ENCODE data around the gene MYOC.
A peak's percentile ranks its signal among the peaks of the same experiment; 100 is the strongest.
"Not testable (repeated sequence)": the region's sequence is repeated elsewhere in the genome, so short reads cannot be mapped to it uniquely, and the experiment has no call there.

MYOC gene

DNA sequence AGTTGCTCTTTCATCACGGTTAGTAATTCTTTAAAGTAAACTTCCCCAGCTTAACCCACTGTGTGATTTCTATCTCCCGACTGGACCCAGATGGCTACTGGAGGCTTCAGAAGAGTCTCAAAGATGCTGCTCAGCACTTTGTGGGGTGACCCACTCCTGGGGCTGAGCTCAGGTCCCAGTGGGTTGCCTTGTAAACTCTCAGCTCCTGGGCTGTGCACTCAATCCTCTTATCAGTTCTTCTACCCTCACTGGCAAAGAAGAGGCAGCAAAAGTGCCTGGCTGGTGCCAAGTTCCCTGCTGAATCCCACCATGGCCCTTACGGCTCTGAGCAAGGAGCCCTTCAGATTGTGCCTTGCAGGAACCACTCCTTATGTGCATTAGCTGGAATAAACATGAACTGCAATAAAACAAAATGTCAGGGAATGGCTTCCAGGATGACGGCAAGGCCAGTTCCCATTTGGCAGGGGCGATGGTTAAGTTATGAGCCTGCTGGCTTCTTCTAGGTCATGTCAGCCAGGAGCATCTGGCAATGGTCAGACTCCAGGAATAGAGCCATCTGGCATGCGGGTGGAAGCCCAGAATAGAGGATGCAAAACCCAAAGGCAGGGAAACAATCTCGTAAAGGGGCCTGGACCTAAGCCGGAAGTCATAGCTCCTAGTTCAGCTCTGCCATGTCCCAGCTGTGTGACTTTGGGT, 6.8 kb downstream of the MYOC start:
- no peak for DNase-seq

DNA sequence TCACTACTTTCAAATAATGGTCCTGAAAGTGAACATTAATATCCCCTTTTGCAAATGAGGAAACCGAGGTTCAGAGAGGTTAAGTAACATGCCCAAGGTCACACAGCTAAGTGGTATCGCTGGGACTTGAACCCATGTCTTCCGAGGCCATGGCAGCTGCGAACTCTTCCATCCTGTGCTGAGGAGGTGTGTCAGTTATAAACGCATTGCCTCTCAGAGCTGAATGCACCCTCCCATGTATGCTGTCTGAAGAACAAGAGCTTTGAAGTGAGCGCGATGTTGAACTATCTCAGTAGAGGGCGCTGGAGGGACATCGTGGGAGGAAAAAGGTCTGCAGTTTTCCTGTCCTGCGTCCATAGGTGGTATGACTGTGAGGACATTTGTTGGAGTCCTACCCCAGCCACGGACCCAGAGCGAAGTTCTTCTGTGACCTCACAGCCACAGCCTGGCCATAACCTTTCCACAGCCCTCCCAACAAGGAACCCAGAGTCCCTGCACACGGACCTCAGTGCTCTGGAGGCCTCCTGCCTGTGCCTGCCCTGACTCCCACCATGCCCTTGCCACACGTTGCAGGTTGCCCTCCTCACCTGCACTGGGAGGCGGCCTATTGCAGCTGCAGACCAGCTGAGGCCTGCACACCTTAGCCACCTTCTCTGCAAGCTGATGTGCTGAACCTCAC, 7.5 kb downstream of the MYOC start:
- DNase-seq: peak; percentile 56

DNA sequence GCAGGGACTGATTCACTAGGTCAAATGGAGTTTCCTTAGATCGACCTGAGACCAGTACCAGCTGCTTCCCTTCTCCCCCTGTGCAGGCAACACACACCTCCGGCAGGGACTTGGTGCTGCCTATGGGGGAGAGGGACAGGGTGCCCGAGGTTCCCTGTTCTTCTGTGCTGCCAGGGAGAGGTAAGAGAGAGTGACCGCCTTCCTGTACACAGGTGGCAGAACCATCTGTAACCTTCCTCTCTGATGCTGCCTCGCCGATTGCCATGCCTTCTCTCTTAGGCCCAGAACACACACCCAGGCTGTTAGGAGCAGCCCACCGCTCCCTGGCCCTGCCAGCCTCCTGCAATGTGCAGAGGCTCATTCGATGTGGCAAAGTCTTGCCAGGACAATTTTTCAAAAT, 9.3 kb downstream of the MYOC start:
- no peak for DNase-seq

DNA sequence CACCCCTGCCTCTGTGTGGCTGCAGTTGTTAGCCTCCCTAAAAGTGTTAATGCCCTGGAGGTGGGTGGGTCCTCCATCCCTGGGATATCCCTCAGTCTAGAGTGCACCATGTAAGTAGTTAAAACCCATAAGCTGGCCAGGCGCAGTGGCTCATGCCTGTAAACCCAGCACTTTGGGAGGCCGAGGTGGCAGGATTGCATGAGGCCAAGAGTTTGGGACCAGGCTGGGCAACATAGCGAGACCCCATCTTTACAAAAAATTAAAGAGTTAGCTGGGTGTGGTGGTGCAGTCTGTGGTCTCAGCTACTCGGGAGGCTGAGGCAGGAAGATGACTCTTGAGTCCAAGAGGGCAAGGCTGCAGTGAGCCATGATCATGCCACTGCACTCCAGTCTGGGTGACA, 10.3 kb downstream of the MYOC start:
- no peak for DNase-seq

GRCh38 chr1:171641076-171641864, 11.2 kb downstream of the MYOC start:
- no peak for DNase-seq

DNA sequence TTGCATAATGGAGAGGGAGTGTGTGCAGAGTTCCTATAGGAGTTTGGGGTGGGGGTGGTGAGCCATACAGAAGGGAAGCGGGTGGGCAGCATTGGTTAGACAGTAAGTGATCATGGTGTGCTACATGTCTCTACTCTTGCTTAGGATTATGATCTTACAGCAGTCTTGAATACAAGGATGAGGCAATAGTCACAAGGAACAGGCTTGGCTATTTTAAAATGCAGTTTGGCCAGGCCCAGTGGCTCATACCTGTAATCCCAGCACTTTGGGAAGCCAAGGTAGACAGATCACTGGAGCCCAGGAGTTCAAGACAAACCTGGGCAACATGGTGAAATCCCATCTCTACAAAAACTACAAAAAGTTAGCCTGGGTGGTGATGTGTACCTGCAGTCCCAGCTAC, 12.3 kb downstream of the MYOC start:
- DNase-seq: no peak

DNA sequence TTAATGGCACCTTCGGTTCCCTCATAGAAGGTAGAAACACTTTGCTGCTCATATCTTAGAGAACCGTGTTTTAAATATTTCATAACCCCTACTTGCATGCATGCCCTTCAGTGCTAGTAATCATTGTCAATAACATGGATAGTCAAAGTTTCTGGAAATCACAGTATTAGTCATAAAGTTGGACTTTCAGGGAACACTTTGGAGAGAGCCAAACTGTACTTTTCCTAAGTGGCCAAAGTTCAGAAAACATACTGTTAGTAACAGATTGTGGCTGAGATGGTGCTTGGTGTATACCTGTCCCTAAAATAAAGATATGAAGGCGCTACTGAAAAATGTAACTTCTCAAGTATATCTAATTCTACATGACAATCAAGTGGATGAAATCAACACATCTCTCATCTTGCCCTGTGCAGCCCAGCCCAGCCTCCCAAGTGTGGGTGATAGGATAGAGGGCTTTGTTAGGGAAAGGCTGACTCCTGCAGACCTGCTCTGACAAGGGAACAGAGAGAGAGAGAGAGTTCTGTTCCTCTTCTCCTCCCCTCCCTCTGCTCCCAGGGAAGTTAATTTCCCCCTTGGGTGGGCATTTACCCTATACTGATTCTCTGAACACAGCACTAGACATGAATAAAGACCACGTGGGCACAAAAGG, 14.4 kb downstream of the MYOC start:
- no peak for DNase-seq

DNA sequence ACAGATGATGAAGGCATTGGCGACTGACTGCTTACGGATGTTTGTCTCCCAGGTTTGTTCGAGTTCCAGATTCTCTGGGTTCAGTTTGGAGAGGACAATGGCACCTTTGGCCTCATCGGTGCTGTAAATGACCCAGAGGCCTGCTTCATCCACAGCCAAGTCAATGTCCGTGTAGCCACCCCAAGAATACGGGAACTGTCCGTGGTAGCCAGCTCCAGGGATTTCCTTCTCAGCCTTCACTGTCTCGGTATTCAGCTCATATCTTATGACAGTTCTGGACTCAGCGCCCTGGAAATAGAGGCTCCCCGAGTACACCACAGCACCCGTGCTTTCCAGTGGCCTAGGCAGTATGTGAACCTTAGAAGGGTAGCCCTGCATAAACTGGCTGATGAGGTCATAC, 16.3 kb downstream of the MYOC start:
- DNase-seq: no peak

DNA sequence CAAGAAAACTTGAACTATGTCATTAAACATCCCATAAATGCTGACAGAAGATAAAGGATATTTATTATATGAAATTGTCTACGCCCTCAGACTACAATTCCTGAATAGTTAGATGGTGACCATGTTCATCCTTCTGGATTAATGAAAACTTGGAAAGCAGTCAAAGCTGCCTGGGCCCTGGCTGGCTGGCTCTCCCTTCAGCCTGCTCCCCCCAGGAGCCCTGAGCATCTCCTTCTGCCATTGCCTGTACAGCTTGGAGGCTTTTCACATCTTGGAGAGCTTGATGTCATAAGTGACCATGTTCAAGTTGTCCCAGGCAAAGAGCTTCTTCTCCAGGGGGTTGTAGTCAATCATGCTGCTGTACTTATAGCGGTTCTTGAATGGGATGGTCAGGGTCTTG, 16.8 kb downstream of the MYOC start:
- DNase-seq: no peak

GRCh38 chr1:171628225-171628624, 24.3 kb downstream of the MYOC start:
- no peak for DNase-seq

DNA sequence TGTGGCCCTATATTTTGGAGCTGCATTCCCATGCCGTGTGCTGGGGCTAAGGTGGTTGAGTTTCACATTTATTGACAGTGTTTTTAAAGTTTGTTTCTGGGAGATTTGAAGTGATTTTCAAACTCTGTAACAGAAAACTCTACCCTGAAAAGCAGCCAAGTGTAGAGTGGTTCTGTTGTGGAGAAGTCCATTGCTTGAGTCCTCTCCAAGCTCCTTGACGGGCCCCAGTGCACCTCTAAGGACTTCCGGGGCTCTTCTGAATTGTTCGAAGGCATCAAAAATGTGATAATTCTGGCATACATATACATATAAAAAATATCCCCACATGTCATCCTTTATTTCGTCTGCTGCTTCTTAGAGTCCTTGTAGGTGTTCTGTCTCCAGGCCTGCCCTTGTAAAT, 25.5 kb downstream of the MYOC start:
- DNase-seq: no peak

DNA sequence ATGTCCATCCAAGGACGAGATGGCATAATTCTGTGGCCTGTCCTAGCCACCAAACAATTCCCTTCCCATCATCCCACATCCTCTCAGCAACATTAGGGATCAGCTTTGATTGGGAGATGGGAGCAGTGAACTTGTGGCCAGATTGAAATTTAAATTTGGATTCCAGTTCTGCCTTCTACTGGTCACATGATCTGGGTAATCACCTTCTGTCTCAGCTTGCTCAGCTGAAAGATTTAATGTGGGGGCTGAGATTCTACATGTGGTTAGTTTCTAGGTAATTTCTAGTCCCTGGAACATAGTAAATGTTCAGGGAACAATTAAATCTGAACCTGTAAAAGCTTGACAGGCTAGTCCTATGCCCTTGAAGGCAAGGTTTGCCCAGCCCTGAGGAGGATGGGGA, 27.3 kb downstream of the MYOC start:
- DNase-seq: no peak

DNA sequence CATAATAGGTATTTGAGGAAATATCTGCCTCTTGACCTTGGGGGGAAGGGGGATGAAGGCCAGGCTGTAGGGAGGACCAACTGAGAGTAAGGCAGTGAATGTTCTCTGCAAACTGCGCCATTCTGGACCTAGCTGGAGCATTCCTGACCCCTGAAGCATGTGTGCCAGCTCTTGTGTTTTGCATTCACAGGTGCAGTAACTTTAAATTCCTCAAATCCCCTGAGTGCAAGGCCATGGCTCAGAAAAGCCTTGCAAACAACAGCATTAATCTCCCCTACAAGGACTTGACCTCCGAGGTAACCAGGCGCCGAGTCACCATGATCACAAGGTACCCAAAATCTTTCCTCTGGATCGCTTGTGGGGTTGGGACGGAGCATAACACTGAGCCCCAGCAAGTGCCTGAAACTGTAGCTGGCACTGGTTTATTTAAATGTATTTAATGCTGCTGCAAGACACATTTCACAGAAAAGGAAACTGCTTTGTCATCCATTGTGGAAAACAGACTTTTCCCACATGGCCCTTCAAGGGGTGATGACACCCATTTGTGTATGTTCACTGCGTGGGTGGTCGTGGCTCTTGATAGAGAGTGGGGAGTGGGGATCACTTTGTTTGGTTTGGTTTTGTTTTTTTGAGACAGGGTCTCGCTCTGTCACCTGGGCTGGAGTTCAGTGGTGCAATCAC, 28.7 kb downstream of the MYOC start:
- DNase-seq: no peak

- DNase-seq: no peak
Measured at GRCh38 chr1:171622152-171622462, 30.4 kb downstream of the MYOC start, which contains the start of gene MYOCOS. TSS of gene MYOCOS (plus strand) at chr1:171622243. CDS start at chr1:171623884, 1,641 bp downstream.

DNA sequence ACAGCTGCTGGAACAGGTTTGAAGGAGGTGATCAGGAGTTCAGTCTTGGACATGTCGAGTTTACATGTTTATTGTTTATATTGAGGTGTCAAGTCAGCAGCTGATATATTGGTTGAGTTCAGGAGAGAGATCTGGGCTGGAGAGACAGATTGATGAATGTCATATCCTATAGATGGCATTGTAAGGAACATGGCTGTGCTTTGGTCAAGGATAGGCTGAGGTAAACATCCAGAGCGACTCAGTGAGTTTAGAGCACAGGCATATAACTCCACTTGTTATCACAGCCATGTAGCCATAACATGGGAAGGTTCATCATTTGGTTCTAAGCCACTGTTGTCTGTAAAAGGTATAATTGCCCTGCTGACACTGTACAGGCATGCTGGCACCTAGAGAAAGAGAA, 35.9 kb downstream of the MYOC start:
- DNase-seq: no peak

- DNase-seq: not testable (repeated sequence)
Measured at GRCh38 chr1:171615122-171615906, 37.2 kb downstream of the MYOC start.

DNA sequence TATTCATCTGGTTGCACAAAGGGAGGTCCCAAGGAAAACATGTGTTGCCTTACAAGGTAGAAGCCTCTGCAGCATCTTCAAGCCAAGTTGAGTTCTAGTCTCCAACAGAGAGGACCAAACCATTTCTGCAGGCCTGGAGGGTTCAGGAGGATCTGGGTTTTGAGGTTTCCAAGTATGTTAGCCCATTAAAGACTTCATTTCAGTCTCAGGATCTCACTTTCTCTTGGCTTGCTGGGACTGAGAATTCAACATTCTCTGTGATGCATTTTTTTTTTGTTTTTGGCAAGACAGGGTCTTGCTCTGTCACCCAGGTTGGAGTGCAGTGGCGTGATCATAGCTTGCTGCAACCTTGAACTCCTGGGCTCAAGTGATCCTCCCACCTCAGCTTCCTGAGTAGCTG, 39.2 kb downstream of the MYOC start:
- DNase-seq: no peak

- DNase-seq: no peak
Measured at GRCh38 chr1:171611306-171611705, 41.2 kb downstream of the MYOC start.

DNA sequence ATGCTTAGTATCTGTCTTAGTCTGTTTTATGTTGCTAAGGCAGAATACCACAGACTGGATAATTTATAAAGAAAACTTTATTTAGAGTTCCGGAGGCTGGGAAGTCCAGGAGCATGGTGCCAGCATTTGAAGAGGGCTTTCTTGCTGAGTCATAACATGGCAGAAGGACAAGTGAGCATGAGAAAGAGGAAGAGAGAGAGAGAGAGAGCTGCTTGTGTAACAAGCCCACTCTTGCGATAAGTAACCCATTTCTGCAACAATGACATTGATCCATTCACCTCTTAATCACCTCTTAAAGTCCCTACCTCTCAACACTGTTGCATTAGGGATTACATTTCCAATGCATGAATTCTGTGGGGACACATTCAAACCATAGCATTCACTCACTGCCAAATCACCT, 42.1 kb downstream of the MYOC start:
- DNase-seq: no peak

DNA sequence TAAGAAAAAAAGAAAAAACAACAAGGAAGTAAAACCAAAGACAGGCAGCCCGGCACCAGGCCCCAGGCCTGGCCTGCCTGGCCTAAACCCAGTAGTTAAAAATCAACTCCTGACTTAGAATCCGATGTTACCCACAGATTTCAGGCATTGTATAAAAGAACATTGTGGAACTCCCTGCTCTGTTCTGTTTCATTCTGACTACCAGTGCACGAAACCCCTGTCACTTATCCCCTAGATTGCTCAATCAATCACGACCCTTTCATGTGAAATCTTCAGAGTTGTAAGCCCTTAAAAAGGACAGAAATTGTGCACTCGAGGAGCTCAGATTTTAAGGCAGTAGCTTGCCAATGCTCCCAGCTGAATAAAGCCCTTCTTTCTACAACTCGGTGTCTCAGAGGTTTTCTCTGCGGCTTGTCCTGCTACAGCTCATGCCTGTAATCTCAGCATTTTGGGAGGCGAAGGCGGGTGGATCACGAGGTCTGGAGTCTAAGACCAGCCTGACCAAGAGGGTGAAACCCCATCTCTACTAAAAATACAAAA, 46.0 kb downstream of the MYOC start:
- DNase-seq: no peak

DNA sequence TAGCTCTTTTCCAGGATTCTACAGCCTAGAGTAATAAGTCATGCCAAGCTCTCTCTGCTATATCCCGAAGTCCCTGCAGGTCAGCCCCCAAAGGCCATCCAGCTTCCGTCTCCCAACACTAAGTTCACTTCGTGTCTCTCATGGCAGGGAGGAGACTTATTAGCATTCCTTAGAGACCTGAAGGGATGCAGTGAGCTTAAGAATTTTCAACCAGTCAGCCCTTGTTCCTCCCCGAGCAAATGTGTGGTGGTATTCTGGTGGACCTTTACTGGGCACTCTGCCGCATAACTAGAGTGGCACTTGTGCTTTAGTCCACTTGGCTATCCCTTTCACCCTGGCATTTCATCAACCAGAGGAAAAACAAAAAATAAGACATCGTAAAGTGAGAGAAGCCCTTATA, 49.4 kb downstream of the MYOC start:
- not testable (repeated sequence) for DNase-seq

- no peak for DNase-seq
Measured at GRCh38 chr1:171600862-171601261, 51.6 kb downstream of the MYOC start.
